ENCODE results near the gene CNPY3.
A peak's percentile ranks its signal among the peaks of the same experiment; 100 is the strongest.

Gene CNPY3

DNA sequence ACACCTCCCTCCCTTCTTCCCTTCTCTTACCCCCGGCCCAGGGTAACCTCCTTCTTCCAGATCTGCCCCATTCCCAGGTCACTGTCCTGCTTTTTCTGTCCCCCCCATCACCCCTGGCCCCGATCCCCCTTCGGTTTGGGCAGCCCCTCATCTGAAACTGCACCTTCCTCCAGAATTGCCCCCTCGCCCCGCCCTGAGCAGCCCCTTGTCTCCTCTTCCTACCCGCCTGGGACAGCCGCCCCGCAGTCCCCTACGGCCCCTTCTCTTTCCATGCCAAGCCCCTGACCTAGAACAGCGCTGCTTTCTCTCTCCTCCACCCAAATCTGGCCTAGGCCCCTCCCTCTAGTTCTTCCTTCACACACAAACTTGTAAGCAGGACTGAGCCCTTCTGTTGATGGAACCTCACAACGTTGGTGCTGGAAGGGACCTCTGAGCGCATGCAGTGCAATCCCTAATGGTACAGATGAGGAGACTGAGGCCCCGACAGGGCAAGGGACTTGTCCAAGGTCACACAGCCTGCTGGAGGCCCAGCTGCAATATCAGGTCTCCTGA, 55.7 kb downstream of the CNPY3 start:
- DNase-seq = peak; percentile 20

DNA sequence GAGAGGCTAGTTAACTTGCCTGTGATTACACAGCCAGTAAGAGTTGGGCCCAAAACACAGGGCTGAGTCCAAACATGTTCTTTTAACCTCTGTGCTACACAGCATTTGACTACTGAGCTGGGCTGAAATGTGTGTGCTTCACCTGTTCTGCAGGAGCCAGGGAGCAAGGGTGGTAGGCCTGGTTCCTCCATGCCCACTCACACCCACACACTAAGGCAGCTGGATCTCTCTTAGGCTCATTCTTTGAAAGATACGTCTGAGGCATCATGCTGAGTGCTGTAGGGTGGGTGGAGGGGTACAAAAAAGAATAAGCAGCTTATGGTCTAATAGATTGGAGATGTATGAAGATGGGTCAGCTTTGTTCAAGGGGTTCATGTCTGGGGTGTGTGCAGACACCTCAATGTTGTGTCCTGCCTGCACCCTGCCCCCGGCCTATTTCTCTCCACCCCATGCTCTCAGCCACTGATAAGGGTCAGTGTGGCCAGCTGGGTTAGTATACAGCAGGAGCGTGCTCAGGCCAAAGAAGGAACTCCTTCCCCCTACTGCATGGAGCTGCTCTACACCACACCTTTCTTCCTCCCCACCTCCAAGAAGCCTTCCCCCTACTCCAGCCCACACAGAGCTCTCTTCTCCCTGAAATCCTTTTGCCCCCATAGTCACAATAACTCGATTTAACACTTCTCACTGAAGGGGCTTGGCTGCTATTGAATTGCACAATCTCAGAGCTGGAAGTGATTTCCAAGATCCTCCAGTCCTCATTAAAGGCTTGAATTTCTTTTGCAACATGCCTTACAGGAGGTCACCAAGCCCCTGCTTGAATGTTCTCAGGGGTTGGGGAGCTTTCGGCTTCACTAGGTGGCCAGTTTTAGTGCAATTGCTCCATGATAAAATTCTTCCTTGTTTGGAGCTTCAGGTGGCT, 58.5 kb downstream of the CNPY3 start:
- no peak for DNase-seq

GRCh38 chr6:42988486-42989020, 59.3 kb downstream of the CNPY3 start:
- no peak for DNase-seq

Data from retina (tissue), 1 donor.